Activated CD4-positive, alpha-beta T cell treated with anti-CD3 and anti-CD28 coated beads, Interleukin-2, Interleukin-6, amounts not matched to agents 100 ng/mL and 50 ng/mL, durations not matched to agents 16 hours and 8 hours (primary cell): ENCODE results near the gene ZDHHC7.
"Not testable (repeated sequence)": the region's sequence is repeated elsewhere in the genome, so short reads cannot be mapped to it uniquely, and the experiment has no call there.

Experiments
- DNase-seq: peaks from one replicate; pipeline ENCODE4 v3.0.0-alpha.2; 2020

Gene ZDHHC7

DNA sequence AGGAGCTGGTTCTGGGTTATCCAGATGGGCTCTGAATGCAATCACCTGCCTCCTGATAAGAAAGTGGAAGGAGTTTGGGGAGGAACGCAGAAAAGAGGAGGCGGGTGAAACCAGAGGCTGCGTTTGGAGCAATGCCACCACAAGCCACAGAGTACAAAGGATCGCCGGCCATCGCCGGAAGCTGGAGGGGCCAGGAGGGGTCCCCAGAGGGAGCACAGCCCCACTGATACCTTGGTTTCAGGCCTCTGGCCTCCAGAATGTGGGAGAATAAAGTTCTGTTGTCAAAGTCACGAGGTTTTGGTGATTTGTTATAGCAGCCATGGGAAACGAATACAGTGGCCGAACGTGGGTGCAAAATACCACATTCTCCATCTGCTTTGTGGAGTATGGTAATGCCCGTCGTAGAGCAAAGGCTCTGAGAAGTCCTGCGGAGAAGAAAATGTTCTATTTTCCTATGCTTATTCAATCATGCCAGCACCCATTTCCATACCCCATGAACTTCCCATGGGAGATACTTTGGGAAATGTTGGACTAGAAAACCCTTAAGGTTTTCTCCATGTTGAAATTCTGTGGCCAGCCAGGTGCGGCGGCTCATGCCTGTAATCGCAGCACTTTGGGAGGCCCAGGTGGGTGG lies 51.4 kb downstream of the ZDHHC7 start:
- DNase-seq = no peak

DNA sequence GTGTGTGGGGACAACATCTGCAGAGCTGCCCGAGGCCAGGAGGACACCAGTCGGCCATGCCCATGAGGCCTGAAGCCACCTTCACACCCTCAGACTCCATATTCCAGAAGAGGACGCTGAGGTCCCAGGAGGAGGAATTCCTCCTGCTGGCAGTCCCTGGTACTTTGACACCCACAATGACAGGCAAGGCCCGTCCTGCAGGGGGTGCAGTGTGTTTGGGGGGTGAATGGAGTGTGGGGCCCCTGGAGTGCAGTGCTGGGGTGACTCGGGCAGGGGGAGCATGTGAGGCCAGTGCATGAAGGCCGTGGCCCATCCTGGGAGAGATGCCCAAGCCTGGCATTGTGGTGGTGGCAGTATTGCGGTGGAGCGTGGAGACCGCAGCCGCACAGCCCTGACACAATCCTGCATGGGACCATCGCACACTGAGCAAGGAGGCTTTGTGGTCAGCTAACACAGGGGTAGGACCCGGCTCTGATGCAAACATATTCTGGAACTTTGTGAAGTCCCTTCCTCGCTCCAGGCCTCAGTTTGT lies 52.2 kb downstream of the ZDHHC7 start:
- DNase-seq = no peak

DNA sequence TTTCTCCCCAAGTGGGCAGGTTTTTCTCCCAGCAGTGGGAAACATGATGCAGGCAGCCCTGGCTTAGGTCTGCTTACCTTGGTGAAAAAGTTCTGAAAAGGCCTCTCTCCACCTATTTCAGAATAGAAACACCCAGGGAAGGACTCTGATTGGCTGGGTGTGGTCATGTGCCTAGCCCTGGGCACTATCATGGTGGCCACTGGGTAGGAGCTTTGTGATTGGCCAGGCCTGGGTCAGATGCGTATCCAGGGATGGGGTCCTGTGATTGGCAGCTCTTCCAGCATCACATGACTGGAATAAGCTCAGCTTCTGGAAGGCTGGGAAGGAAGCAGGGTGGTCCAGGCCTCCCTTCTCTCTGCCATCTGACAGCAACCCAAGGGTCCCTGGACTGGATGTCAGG lies 53.5 kb downstream of the ZDHHC7 start:
- DNase-seq = no peak

DNA sequence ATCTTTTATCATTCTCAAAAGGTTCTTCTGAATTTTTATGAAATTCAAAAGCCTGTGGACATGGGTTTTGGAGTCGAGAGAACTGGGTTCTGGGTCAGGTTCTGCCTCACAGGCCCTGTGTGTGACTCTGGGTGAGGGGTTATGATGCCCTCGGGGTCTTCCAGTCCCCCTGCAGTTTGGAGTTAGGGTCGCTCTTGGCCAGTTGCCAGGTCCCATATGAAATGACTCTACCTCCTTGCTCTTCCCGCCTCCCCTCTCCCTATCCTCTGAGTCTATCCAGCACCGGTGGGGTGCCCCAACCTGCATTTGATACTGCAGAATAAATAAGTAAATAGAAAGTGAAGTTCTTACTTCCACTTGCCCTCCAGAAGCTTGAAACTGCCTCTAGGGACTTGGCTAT lies 54.1 kb downstream of the ZDHHC7 start:
- no peak for DNase-seq

DNA sequence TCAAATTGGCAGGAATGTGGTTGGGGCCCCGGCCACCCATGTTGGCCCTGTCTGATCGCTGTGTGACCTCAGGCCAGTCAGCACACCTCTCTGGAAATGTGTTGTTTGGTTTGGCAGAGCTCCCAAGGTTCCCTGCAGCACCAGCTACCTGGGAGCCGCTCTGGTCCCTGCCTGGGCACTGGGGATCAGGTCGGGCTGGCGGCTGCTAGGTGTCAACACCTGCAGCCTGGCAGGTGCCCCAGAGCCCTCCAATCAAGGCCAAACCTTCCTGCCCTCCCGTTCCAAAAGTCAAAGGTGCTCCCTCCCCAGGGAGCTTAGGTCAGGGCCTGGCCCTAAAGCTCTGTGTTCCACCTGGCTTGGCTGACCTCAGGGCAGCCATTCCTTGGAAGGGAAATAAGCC lies 55.9 kb downstream of the ZDHHC7 start:
- no peak for DNase-seq

DNA sequence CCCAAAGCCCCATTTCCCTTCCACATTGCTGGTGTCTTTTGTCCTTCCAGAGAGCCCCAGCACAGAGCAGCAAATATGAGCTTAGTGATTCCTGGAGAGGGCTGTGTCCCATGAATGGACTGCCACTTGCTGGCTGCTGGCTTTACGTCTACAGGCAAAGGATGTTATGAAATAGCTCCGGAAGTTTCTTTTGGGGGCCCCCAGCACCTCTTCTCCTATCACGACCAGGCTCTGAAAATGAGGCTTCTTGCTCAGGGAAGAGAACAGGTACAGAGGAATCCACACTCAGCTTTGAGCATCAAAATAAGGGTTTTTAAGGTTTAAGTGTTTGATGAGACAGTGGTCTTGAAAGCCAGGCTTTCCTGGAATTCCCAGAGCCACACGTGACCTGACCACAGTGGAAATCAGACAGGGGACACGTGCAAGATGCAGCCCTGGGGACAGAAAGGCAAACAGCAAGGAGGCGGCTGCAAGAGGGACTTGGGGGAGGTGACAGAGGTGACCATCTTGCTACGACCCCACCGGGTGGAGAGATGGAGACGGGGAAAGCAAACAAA lies 58.1 kb downstream of the ZDHHC7 start:
- DNase-seq = no peak

DNA sequence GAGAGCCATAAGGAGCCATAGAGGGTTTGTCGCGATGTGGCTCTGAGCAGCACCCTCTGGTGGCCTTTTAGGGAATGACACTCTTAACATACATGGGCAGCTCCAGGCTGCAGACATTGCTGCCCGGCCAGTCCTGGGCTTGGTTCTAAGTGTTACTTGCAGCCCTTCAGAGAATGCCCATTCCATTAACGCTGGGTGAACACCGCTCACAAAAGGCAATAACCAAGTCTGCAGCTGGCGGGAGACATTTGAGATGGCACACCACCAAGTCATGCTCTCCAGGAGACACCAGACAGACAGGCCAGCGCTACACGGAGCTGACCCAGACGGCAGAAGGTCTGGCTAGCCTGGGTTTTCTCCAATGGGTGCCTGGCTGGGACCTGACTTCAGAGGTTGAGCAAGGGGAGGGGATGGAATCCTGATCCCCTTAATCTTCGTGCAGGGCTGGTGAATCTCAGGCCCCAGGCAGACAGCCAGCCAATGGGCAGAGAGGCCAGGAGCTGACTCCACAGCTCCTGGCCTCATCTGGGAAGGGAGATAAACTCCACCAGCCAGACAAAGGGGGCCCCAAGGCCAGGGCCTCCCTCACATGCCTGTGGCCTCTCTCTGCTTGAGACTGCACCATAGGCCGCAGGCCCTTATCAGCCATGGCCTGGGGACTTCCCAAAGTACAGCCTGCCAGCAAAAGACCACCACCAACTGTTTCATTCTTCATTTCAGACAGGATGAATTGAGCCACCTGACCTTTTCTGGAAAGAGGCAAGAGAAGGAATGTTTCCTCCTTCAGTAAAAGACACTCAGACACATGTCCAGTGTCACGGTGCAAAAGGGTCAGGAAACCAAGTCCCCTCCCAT lies 58.8 kb downstream of the ZDHHC7 start:
- DNase-seq = peak; percentile 87

DNA sequence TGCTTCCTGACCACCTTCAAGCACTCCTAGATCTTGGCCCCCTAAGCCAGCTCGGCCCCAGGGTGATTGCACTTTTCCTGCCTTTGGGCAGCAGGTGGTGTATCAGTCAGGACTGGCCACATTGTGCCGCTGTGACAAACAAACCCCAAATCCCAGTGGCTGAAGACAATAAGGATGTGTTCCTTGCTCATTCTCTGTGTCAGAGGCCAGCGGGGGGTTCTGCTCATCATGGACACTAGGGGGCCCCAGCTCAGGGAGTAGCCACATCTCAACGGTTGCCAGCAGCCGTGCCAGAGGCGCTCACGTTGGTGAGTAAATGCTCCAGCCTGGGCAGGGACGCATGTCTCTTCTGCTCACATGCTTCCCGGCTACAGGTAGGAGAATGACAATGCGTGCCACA lies 60.4 kb downstream of the ZDHHC7 start:
- DNase-seq = peak; percentile 47

DNA sequence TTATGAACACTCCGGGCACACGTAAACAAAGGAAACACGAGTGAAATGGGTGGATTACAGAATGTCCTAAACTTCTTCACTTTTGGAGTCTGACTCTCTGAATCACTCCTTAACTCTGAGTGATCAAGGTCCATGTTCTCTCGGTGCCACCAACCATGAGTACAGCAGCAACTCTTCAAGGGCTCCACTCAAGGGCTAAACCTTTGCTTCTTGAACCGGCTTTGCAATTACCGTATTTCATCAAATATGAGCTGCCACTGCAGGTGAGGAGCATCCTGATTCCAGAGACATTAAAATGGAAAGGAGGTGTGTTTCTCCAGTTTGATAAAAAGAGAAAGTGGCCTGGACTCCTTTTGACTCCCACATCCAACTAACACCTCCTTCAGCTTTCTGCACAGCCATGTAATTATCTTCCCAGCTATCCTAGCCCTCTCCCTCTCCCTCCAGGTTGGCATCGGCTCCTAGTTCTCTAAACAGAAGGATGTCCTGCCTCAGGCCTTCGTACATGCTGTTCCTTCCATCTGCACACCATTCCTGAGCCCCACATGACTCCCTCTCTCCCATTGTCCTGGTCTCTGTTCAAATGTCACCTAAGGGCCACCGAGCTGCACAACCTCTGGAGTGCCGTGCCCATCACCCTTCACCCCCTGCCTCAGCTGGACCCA lies 61.4 kb downstream of the ZDHHC7 start:
- no peak for DNase-seq

DNA sequence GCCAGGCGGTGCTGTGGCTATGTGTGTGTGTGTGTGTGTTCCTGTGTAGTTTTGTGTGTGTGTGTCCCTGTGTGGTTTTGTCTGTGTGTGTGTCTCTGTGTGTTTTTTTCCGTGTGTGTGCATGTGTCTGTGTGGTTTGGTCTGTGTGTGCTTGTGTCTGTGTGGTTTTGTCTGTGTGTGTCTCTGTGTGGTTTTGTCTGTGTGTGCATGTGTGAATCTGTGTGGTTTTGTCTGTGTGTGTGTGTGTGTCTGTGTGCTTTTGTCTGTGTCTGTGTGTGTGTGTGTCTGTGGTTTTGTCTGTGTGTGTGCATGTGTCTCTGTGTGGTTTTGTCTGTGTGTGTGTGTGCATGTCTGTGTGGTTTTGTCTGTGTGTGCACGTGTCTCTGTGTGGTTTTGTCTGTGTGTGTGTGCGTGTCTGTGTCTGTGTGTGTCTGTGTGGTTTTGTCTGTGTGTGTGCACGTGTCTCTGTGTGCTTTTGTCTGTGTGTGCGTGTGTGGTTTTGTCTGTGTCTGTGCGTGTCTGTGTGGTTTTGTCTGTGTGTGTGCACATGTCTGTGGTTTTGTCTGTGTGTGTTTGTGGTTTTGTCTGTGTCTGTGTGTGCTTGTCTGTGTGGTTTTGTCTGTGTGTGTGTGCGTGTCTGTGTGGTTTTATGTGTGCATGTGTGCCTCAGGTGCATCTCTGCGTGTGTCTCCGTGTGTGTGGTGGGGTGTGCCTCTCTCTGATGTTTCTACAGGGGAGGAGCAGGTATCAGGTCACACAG lies 62.3 kb downstream of the ZDHHC7 start:
- DNase-seq = no peak

DNA sequence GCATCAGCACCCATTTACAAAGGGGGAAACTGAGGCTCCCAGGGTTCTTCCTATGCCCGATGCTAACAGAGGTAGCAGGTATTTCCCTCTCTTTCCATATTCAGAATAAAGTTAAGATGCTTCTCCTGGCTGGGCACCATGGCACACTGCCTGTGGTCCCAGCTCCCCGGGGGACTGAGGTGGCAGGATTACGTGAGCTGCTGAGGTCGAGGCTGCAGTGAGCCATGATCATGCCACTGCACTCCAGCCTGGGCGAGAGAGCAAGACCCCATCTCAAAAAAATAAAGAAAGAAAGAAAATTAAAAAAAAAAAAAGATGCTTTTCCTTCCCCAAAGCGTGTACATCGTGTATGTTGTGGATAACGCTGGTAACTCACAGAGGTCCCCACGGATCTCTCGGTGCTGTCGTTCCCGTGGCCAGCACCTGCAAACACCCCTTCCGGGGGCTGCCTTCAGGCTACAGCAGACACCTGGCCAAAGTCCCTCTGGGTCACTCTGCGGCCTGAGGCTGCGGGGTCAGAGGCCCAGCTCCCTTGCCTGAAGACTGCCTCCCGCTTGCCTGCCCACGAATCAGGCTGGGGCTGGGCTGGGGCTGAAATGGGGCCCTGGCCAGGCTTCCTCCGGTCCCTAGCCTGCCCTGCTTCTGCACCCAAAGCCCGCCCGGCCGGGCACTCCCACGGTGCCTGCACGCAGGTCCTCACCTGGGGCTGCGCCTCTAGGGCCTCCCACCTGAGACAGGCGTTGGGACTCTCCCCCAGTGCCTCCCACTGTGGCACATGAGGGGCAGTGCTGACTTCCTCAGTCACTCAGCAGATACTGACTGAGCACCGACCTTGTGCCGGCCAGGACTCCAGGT lies 63.1 kb downstream of the ZDHHC7 start:
- no peak for DNase-seq

DNA sequence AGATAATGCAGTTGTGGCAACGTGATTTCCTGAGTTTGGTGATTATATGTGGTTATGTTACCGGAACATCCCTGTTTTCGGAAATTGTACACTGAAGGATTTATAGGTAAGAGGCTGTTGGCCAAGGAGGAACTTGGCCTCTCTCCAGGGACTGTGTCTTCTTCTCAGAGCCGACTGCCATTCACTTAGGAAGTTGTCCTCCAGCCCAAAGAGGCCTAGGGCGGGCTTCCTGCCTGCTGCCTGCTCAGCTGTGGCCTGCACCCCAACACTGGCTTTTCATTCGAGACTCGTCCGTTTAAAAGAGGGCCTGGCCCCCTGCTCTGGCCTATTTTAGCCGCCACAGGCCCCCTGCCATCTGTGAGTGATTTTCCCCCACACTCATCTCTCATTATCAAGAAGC lies 64.3 kb downstream of the ZDHHC7 start:
- DNase-seq = no peak

DNA sequence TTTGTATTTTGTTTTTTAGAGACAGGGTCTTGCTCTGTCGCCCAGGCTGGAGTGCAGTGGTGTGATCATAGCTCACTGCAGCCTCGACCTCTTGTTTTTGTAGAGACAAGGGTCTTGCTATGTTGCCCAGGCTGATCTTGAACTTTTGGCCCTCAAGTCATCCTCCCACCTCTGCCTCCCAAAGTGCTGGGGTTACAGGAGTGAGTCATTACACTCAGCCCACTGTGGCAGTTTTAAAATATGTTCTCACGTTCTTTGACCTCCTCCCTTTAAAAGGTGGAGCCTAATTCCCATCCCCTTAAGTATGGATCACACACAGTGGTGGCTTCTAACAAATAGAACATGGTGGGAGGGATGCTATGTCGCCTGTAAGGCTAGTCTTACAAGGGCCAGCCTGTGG lies 67.7 kb downstream of the ZDHHC7 start:
- DNase-seq = no peak

DNA sequence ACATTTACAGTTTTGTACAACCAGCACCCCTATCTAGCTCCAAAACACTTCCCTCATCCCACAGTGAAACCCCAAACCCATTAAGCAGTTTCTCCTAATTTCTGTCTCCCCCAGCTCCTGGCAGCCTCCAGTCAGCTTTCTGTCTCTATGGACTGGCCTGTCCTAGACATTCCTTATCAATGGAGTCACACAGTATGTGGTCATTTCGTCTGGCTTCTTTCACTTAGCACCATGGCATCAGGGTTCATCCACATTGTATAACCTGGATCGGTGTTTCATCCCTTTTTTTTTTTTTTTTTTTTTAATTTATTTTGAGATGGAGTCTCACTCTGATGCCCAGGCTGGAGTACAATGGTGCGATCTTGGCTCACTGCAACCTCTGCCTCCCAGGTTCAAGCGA lies 68.5 kb downstream of the ZDHHC7 start:
- no peak for DNase-seq

DNA sequence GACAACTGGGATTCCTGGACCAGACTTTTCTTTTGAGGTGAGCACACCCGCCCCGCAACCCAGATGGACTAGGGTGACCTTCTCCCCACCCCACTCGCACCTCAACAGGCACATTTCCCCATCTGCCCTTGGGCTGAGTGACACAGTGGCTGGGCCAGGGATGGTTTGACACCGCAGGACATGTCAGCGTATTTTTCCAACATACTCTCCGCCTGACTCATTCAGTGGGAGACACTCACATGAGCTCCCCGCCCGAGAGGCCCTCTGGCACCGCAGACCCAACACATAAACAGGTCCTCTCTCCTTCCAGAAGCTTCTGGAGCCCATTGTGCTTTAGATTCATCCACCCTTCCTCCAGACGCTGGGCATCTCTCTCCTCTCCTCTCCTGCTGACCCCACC lies 69.4 kb downstream of the ZDHHC7 start:
- no peak for DNase-seq

DNA sequence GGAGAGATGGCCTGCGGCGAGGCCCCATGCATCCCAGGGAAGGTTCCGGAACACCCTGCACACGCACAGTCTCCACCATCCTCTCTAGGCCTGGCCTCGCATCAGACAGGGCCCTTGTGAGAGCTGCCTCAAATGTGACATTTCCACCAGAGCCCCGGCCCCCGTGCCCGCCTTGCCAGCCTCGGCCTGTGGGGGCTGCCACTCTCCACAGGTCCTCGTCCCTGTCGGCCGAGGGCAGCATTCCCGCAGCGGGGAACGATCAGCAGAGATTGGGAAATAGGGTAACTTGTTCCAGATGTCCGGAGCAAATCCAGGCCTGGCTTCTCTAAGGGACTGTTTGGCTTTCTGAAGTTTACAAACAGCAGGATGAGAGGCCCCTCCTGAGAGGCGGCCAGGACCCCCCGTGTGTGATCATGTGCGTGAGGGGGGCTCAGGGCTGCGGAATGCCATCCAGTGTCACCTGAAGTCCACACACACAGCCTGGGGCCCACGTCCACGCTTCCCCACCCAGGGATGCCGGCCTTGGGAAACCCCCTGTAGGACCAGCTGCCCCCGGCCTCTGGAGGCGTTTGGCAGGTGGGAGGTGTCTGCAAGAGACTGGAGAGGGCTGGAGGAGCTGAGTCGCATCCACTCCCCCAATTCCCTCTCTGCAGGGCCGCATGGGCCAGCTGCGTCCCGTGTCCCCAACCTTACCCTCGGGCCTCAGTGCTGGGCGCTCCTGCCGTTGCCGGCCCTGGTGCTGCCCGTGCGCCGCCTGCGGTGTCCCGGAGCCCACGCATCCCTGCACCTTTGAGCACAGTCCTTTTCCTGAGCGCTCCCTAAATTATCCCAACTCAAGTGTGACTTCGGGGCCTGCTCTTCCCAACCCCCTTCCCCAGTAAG lies 70.4 kb downstream of the ZDHHC7 start:
- DNase-seq = no peak

DNA sequence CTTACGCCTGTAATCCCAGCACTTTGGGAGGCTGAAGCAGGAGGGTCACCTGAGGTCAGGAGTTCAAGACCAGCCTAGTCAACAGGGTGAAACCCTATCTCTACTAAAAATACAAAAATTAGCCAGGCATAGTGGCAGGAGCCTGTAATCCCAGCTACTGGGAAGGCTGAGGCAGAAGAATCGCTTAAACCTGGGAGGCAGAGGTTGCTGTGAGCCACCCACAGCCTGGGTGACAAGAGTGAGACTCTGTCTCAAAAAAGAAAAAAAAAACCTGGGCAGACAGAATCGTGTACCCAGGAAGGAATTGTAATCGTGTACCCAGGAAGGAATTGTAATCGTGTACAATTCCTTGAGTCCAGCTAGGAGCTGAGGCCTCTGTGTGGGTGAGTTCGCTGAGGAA lies 72.7 kb downstream of the ZDHHC7 start:
- not testable (repeated sequence) for DNase-seq

DNA sequence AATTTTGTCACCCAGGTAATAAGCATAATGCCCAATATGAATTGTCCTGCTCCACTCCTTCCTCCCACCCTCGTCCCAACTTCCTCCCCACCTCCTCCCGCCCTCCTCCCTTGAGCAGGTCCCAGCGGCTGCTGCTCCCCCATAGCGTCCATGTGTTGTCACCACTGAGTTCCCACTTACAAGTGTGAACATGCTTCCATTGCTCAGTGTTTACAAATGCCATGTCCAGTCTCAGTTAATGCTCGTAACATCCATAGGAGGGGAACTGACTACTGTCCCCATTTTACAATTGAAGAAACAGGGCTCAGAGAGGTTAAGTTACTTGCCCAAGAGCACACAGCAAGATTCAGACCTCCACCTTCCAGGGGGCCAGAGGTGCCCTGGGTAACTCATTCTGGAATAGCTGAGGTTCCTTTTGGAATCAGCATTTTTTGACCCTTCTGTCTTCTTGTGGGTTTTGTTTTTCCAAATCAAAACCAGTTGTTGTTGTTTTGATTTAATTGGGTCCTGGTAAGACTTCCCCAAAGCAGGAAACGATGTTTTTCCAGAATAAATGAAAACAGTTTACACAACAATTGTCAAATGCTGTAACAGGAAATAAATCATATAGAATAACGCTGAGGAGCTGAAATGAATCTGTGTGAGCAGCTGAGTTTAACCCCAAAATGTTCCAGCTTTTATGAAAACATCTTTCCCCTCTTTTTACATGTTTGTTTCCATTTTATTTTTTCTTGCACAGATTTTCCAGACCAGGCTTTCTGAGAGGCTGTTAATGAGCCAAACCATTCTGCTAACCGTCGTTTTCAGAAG lies 73.9 kb downstream of the ZDHHC7 start:
- DNase-seq = no peak

DNA sequence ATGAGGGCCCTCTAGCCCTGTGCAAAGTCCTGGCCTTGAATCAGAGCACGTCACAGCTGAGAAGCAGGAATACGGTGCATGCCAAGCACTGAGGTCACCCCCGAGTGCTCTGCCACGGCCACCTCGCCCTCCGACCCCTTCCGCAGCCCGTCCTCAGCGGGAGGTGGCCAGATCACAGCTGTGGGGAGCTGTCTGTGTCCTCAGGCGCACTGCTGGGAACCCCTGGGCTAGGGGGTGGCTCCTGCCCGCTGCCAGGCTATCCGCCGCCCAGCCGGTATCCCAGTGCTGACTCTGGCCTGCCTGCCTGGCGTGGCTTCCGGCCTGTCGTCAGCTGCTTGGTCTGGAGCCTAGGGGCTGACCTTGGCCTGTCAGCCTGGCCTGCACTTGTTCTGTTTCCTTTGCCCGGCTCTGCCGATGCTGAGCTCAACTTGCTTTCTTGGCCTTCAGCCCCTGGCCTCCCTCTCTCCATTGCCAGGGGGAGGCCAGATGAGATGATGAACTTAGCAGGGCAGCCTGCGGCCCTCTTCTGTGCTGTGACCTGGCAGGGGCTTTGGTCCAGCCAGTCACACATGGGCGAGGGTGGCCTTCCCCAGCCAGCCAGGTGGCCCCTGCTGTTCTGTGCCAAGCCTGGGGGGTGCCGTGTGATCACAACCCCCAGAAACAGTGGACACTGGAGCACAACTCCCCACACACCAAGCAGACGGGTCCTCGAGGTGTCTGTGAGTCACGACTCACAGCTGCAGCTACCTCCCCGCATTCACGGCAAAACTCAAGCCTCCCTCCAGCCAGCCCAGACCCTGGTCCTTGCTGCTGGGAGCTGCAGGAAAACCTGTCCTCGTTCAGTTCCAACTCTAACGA lies 77.3 kb downstream of the ZDHHC7 start:
- DNase-seq = no peak
